SK-N-MC (cell line): ENCODE measurements around the gene MPHOSPH8.

Experiments
- DNase-seq: peaks from one replicate; pipeline ENCODE4 v3.0.0-alpha.2; 2011; ENCODE audit warnings: low read depth, low spot score
- H3K27ac ChIP-seq: fragments of 200-600 bp; sonication (generic); 2 replicates; pipeline ENCODE4 v1.5.1; 2016; ENCODE audit warnings: mixed run types
- H3K36me3 ChIP-seq: fragments of 200-600 bp; sonication (generic); 2 replicates; pipeline ENCODE4 v1.6.1; 2017; ENCODE audit warnings: antibody characterized with exemption, low read length, mixed read lengths; ENCODE audit not compliant: insufficient read depth
- H3K4me3 ChIP-seq: fragments of 200-600 bp; sonication (generic); 2 replicates; pipeline ENCODE4 v1.5.1; 2016
- H3K9ac ChIP-seq: fragments of 200-600 bp; sonication (generic); 2 replicates; pipeline ENCODE4 v1.8.0; 2017; ENCODE audit warnings: mixed run types, mixed read lengths; ENCODE audit not compliant: insufficient read length
- H3K9me3 ChIP-seq: fragments of 200-600 bp; sonication (generic); 2 replicates; pipeline ENCODE4 v1.6.1; 2017; ENCODE audit warnings: low read depth, mild to moderate bottlenecking, antibody characterized with exemption, low read length, moderate library complexity, mixed read lengths
- EZH2 ChIP-seq: fragments of 200-600 bp; sonication (generic); IDR thresholded peaks from one replicate; pipeline ENCODE4 v1.6.1; 2017; ENCODE audit warnings: antibody characterized with exemption
- FOXP2 ChIP-seq: optimal IDR thresholded peaks from 2 replicates; pipeline ENCODE3; 2011; ENCODE audit warnings: mild to moderate bottlenecking, moderate library complexity; ENCODE audit not compliant: insufficient read depth; ENCODE audit errors: extremely low read length, control extremely low read depth
- POLR2AphosphoS5 ChIP-seq: IDR thresholded peaks from 2 replicates; pipeline ENCODE4 v1.6.1; 2012; ENCODE audit warnings: mild to moderate bottlenecking, low read depth, low read length, borderline replicate concordance

Gene MPHOSPH8

DNA sequence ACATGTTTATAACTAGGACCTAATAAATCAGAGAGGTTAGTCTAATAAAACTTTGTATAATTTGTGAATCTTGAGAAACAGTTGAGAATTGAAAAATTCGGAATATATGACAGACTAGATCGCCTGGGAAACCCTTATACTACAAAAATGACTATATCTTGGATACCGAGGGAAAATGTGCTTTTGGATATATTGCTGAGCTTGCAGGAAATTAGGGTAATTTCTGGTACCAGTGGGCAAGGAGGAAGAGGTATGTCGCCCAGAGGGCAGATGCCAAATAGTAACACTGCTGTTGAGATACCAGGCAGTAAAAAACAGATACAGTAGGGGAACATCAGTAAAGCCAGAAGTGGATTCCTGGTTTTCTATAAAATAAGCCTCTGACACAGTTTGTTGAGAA is 17.3 kb downstream of the MPHOSPH8 start:
- TF ChIP-seq EZH2 (no peak), FOXP2 (no peak), POLR2AphosphoS5 (no peak)
- Histone ChIP-seq H3K9me3 (no peaks in the 10 kb centered on the region), H3K27ac (no peak overlapping the region), H3K4me3 (no peak overlapping the region), H3K36me3 (peaks cover 34% of the 10 kb centered on the region), H3K9ac (no peak overlapping the region)
- no peak for DNase-seq

DNA sequence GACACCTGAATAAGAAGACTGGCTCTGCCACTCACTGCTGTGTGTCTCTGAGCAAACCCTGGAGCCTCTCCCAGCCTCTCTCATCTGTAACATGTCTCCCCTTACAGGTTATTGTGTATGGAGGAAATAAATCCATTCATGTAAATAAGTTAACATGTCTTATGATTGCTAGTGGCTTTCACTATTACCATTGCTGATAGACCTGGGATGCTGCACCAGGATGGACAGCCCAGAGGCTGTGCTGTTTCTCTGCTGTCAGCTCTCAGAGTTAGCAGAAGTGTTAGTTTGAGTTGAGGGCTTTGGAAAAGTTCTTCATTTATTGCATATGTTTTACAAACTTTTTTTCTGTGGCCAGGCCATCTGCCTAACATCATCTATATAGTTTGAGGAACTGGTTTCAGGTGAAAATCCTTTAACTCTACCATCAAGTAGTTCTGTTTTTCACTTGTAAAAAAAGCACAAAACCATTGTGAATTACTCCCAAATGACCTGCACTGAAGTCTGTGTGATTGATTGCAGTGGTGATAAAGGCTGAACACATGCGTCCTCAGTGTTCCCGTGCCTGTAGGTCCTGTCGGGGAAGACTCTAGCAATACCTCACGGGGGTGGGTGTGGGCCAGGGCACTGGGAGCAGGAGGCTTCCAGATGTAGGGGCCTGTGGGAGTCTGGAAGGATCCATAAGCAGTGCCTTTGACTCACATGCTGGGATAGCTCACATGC is 24.6 kb downstream of the MPHOSPH8 start:
- Histone ChIP-seq H3K9me3 (no peaks in the 10 kb centered on the region), H3K27ac (no peak overlapping the region), H3K4me3 (no peak overlapping the region), H3K36me3 (peaks cover 13% of the 10 kb centered on the region), H3K9ac (no peak overlapping the region)
- DNase-seq, result no peak
- TF ChIP-seq FOXP2 (no peak), EZH2 (no peak), POLR2AphosphoS5 (no peak)

DNA sequence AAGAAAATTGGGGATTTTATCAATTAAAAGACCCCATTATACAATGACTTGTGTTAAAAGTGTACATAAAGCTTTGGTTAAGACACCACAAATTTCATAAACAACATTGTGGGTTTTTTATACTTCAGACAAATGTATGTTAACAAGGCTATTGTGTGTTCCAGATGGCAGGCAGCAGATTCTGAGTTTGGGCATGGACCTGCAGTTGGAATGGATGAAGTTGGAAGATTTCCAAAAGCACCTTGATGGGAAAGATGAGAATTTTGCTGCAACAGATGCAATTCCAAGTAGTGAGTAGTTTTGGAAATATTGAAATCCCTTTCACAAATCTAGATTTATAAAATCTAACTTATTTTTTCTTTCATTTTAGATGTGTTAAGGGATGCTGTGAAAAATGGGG is 25.4 kb downstream of the MPHOSPH8 start:
- no peak overlapping the region for H3K27ac ChIP-seq
- no peak for DNase-seq
- H3K9me3 ChIP-seq, result no peaks in the 10 kb centered on the region
- H3K36me3 ChIP-seq, result peaks cover 21% of the 10 kb centered on the region
- no peak overlapping the region for H3K4me3 ChIP-seq
- TF ChIP-seq POLR2AphosphoS5 (no peak), EZH2 (no peak)
- H3K9ac ChIP-seq, result no peak overlapping the region

DNA sequence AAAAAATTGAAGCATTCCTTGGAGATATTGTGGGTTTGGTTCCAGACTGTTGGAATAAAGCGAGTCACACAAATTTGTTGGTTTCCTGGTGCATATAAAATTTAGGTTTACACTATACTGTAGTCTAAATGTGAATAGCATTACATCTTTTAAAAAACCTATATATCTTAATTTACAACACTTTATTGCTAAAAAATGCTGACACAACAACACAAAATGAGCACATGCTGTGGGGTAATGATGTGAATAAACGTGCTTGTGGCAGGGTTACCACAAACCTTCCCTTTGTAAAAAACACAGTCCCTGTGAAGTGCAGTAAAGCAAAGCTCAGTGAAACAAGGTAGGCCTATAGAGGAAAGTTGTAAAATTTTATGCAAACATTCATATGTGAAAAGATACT is 27.7 kb downstream of the MPHOSPH8 start:
- no peaks in the 10 kb centered on the region for H3K9me3 ChIP-seq
- H3K9ac ChIP-seq, result no peak overlapping the region
- peak overlapping the region; percentile 33 for H3K4me3 ChIP-seq
- DNase-seq, result peak; percentile 37
- H3K27ac ChIP-seq, result peak overlapping the region; percentile 74
- TF ChIP-seq FOXP2 (no peak), POLR2AphosphoS5 (peak; percentile 41; the same call in 1 of the 2 replicates)
- peaks cover 31% of the 10 kb centered on the region for H3K36me3 ChIP-seq

DNA sequence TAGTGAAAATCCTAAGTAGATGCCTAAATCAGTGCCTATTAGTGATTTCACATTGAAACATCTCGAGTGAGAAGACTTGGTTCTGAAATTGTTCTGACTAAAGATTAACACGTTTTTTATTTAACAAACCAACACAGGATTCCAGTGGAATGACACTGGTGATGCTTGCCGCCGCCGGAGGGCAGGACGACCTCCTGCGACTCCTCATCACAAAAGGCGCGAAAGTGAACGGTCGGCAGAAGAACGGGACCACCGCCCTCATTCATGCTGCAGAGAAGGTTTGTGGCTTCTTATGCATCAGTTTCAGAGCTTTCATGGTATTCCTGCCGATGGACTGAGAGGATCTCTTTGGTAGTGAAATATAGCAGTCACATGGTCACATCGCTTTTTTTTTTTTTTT is 28.1 kb downstream of the MPHOSPH8 start:
- no peak for DNase-seq
- TF ChIP-seq EZH2 (no peak), POLR2AphosphoS5 (no peak), FOXP2 (no peak)
- H3K27ac ChIP-seq, result peak overlapping the region; percentile 74
- no peak overlapping the region for H3K4me3 ChIP-seq
- peaks cover 35% of the 10 kb centered on the region for H3K36me3 ChIP-seq
- H3K9ac ChIP-seq, result no peak overlapping the region
- H3K9me3 ChIP-seq, result no peaks in the 10 kb centered on the region

DNA sequence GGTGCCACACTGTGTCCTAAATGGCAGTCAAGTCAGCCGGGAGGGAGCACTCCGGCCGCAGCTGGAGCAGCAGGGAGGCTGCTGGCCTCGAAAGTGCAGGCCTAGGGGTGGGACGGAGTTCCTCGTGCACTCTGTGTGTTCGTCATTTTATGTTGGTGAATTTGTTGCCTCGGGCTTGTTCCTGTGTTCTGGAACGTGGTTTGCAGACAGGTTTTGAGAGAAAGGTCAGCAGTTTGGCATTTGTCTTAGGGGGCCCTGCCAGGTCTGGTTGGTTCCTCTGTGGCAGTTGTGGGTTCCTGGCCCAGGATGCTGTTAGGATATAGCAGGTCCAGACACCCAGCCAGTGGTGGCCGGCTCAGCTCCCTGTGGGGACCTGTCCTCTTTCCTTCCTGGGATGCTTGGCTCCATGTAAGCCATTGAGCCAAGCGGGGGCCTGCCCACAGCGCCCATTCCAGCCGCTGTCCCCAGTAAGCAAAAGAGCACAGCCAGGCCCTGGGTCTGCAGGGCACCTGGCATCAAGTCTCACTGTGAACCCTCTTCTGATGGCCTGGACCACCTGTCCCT is 30.0 kb downstream of the MPHOSPH8 start:
- peaks cover 47% of the 10 kb centered on the region for H3K36me3 ChIP-seq
- no peak overlapping the region for H3K9ac ChIP-seq
- H3K4me3 ChIP-seq, result no peak overlapping the region
- H3K27ac ChIP-seq, result no peak overlapping the region
- H3K9me3 ChIP-seq, result no peaks in the 10 kb centered on the region
- DNase-seq, result no peak
- no peak for TF ChIP-seq FOXP2
- TF ChIP-seq POLR2AphosphoS5, result no peak
- TF ChIP-seq EZH2, result no peak

DNA sequence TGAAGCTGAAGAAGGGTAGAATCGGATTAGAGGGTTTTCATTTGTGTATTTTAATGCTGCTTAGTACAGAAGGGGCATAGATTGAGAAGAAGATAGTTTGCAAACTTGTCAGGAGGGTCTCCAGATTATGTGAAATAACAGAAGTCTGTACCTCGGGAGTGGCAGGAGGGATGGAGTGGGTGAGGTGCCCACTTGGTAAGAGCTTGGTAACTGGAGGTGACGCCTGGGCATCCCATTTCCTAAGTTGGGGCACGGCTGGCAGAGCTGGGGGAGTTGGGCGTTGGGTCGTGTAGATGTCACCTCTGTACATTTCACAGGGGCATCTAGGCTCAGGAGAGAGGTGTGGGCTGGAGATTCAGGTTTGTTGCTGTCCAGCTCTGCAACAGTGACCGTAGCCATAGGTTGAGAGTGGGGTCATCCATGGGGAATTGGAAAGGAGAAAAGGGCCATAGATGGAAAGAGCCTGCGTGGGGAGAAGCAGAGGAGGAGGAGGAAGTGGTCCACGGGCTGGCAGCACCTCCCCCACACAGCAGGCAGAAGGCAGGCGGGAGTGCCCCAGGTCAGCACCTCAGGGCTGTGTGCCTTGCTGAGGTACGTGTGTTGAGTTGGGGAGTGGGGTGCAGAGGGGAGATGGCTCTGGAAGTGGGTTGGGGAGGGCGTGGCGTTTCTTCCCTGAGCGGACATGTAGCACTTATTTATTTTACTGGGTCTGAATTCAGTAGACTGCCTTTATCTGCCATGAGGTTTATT is 31.2 kb downstream of the MPHOSPH8 start:
- Histone ChIP-seq H3K9me3 (no peaks in the 10 kb centered on the region), H3K4me3 (no peak overlapping the region), H3K36me3 (peaks cover 41% of the 10 kb centered on the region), H3K9ac (no peak overlapping the region), H3K27ac (no peak overlapping the region)
- TF ChIP-seq FOXP2, result no peak
- no peak for TF ChIP-seq EZH2
- TF ChIP-seq POLR2AphosphoS5, result no peak
- DNase-seq, result no peak

DNA sequence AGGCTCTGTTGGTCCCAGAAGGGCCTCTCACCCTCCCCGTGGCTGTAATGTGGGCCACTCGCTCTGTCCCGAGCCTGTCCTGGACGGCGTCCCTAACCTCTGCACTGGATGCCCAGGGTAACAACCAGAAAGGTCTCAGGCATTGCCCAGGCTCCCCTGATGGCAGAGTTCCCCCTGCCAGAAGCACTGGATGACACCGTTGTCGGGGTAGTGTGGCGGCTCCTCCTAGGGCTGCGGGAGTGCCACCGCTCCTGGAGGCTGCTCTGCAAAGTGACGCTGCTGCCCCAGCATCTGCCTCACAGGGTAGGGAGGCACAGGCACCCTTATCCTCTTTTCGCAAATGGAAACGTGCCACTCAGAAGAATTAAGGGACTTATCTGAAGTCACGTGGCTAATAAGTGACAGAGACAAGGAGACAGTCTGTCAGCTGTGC is 32.0 kb downstream of the MPHOSPH8 start:
- no peak overlapping the region for H3K9ac ChIP-seq
- no peak for DNase-seq
- no peak overlapping the region for H3K27ac ChIP-seq
- no peak overlapping the region for H3K4me3 ChIP-seq
- peaks cover 49% of the 10 kb centered on the region for H3K36me3 ChIP-seq
- TF ChIP-seq POLR2AphosphoS5 (no peak), EZH2 (no peak)
- no peaks in the 10 kb centered on the region for H3K9me3 ChIP-seq

DNA sequence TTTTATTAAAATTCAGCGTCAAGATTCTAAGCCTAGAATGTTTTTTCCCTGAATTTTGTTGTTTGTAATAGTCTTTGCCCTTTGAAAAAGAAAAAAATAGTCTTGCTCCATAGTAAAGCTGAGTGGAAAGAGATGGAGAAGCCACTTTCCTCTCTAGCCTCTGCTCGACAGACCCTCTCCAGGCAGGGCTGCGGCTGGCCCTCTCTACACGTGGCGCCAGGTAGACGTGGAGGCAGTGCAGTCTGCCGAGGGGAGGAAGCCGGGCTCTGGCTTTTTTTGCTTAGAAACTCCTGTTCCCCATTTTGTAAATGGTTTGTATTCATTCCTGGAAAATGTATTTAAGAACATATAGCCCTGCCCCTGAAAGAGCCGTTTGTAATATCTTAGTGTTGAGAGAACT is 35.3 kb downstream of the MPHOSPH8 start:
- Histone ChIP-seq H3K9me3 (no peaks in the 10 kb centered on the region), H3K27ac (no peak overlapping the region), H3K9ac (no peak overlapping the region), H3K36me3 (peaks cover 71% of the 10 kb centered on the region), H3K4me3 (no peak overlapping the region)
- TF ChIP-seq FOXP2 (no peak), EZH2 (no peak), POLR2AphosphoS5 (no peak)
- no peak for DNase-seq
